GM12801 (cell line): Measurements from ENCODE around the gene DIO1.

Source experiments
- CTCF ChIP-seq: IDR thresholded peaks from one replicate; pipeline ENCODE4 v1.5.1; 2011; ENCODE audit warnings: control low read depth; ENCODE audit not compliant: insufficient read length; ENCODE audit errors: extremely low read depth

The DIO1 gene

GRCh38 chr1:53869454-53870117 lies 24.4 kb upstream of the DIO1 start:
- TF ChIP-seq CTCF: no peak

GRCh38 chr1:53871221-53871620 lies 22.8 kb upstream of the DIO1 start:
- no peak for TF ChIP-seq CTCF

- TF ChIP-seq CTCF: no peak
These were observed 22.1 kb upstream of the DIO1 start for GRCh38 chr1:53871773-53872484.

- TF ChIP-seq CTCF: no peak
These were observed 15.4 kb upstream of the DIO1 start for GRCh38 chr1:53878492-53879105.

GRCh38 chr1:53888681-53889080 lies 5.3 kb upstream of the DIO1 start:
- TF ChIP-seq CTCF: no peak

DNA sequence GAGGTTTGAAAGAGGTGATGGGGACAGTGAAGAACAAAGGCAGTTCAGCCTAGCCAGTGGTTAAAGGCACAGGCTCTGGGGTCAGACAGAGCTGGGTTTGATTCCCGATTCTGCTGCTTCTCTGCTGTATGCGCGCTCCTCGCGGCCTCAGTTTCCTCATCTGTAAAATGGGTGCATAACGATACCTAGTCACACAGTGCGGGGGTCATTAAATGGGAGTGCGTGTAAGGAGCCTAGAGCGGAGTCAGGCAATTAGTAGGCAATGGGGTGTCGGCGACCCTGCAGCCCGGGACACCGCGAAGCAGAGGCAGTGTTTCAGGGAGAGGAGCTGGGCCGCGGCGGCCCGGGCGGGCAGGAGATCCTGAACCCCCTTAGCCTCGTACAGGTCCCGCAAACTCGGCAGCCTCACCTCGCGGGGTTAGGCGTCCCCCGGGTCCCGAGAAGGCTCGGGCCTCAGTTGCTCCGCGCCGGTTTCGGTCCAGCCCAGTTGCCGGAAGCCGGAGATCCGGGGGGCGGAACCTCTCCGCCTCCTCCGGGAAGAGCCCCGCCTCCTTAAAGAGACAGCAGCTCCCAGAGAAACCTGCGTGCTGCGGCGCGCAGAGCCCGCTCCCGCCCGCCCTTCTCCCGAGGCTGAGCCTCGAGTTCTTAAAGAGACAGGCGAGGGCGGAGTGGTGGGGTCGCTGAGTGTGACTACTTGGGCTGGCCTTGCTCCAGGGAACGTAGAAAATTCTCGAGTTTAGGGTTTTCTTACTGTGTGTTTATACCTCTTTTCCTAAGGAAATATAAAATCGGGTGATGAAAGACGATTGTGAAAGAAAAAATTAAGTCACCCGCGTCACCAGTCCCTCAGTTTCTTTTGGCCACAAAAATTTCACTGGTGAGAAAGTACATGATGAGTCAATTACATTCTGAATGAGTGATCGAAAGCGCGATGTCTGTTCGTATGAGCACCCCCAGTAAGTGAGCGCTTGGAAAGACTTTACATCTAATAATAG lies 4.4 kb upstream of the DIO1 start, which contains the start of gene YIPF1:
Gene YIPF1 (minus strand): TSS at position 494 of the 995 bp plus-strand sequence. CDS start 860 bp downstream, outside the sequence.
- TF ChIP-seq CTCF: no peak
